SK-N-SH (cell line): ENCODE results near the gene ZNF827.
"Not testable (repeated sequence)": the region's sequence is repeated elsewhere in the genome, so short reads cannot be mapped to it uniquely, and the experiment has no call there.

ENCODE experiments used
- CHD2 ChIP-seq: fragments of 150-350 bp; IDR thresholded peaks from 2 replicates; pipeline ENCODE4 v1.6.1; 2018; ENCODE audit warnings: low read length; ENCODE audit not compliant: partially characterized antibody
- EP300 ChIP-seq, 2 experiments: IDR thresholded peaks; 2 replicates each; pipeline versions ENCODE4 v1.4.0 to v1.6.1; 2012; ENCODE audit warnings: borderline replicate concordance in 1 of 2, low read depth in 1 of 2, low read length in 1 of 2
- EZH2phosphoT487 ChIP-seq: fragments of 200-600 bp; sonication (generic); IDR thresholded peaks from 2 replicates; pipeline ENCODE4 v1.6.1; 2017; ENCODE audit warnings: low read depth, mixed run types, mild to moderate bottlenecking, antibody characterized with exemption, moderate library complexity, borderline replicate concordance
- FOXM1 ChIP-seq: IDR thresholded peaks from 2 replicates; pipeline ENCODE4 v1.4.0; 2012; ENCODE audit warnings: low read depth, mild to moderate bottlenecking
- GABPA ChIP-seq: IDR thresholded peaks from 2 replicates; pipeline ENCODE4 v1.4.0; 2012; ENCODE audit warnings: low read depth, mild to moderate bottlenecking
- GATA2 ChIP-seq: sonication (generic); formaldehyde crosslinking; IDR thresholded peaks from 2 replicates; pipeline ENCODE4 v1.5.0; 2020; ENCODE audit warnings: mild to moderate bottlenecking, missing genetic modification reagents
- MEF2A ChIP-seq: IDR thresholded peaks from 2 replicates; pipeline ENCODE4 v1.4.0; 2012; ENCODE audit warnings: low read depth, borderline replicate concordance
- POLR2AphosphoS5 ChIP-seq: IDR thresholded peaks from 2 replicates; pipeline ENCODE4 v1.6.1; 2012; ENCODE audit warnings: low read depth, low read length
- RFX5 ChIP-seq: IDR thresholded peaks from 2 replicates; pipeline ENCODE4 v1.6.1; 2012; ENCODE audit warnings: mild to moderate bottlenecking, improper control_type of control experiment, low read length
- SIN3A ChIP-seq: IDR thresholded peaks from 2 replicates; pipeline ENCODE4 v1.6.1; 2012; ENCODE audit warnings: low read depth, mild to moderate bottlenecking, low read length, moderate library complexity, borderline replicate concordance
- TAF1 ChIP-seq: IDR thresholded peaks from 2 replicates; pipeline ENCODE4 v1.6.1; 2012; ENCODE audit warnings: low read depth, mild to moderate bottlenecking, low read length, moderate library complexity, borderline replicate concordance
- TEAD4 ChIP-seq: IDR thresholded peaks from 2 replicates; pipeline ENCODE4 v1.4.0; 2012; ENCODE audit warnings: mild to moderate bottlenecking, borderline replicate concordance; ENCODE audit not compliant: insufficient read depth
- TF ChIP-seq, protein P1 (sequence below): fragments of 200-600 bp; sonication (generic); IDR thresholded peaks from 2 replicates; pipeline ENCODE4 v1.6.1; 2017; ENCODE audit warnings: antibody characterized with exemption, mild to moderate bottlenecking, moderate library complexity

DNA sequence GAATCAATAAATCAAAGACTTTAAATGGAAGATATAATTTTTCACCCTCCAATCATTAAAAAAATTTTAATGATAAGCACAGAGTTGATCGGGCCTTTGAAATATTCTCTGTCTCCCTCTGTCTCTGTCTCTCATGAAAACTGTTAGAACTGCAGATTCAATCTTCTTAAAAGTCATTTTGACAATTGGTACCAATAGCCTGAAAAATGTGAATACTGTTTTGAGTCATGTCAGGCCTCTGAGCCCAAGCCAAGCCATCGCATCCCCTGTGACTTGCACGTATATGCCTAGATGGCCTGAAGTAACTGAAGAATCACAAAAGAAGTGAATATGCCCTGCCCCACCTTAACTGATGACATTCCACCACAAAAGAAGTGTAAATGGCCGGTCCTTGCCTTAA lies 106.2 kb downstream of the ZNF827 start:
- TF ChIP-seq TAF1; CHD2; EZH2phosphoT487; RFX5; FOXM1; POLR2AphosphoS5; EP300 (IDR thresholded peaks at IDR 0.05; ENCODE audit: borderline replicate concordance in 1 of 2, low read depth in 1 of 2, low read length in 1 of 2); MEF2A; GABPA; TEAD4; SIN3A; GATA2 (CRISPR knock-in tag): not testable (repeated sequence)
- TF ChIP-seq, protein P1, sequence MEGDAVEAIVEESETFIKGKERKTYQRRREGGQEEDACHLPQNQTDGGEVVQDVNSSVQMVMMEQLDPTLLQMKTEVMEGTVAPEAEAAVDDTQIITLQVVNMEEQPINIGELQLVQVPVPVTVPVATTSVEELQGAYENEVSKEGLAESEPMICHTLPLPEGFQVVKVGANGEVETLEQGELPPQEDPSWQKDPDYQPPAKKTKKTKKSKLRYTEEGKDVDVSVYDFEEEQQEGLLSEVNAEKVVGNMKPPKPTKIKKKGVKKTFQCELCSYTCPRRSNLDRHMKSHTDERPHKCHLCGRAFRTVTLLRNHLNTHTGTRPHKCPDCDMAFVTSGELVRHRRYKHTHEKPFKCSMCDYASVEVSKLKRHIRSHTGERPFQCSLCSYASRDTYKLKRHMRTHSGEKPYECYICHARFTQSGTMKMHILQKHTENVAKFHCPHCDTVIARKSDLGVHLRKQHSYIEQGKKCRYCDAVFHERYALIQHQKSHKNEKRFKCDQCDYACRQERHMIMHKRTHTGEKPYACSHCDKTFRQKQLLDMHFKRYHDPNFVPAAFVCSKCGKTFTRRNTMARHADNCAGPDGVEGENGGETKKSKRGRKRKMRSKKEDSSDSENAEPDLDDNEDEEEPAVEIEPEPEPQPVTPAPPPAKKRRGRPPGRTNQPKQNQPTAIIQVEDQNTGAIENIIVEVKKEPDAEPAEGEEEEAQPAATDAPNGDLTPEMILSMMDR = not testable (repeated sequence)
